NCI-H2081 (cell line): ENCODE data around the gene PWWP2A.
A peak's percentile ranks its signal among the peaks of the same experiment; 100 is the strongest.
"Not testable (repeated sequence)": the region's sequence is repeated elsewhere in the genome, so short reads cannot be mapped to it uniquely, and the experiment has no call there.

ENCODE experiments used
- DNase-seq, 2 experiments: peaks; one replicate each; lab custom pipeline; 2025; lab: John Stamatoyannopoulos, UW

The PWWP2A gene

GRCh38 chr5:160071916-160072315 is 47.3 kb downstream of the PWWP2A start:
- no peak for DNase-seq

- peak in 1 of 2 experiments; percentile 9 for DNase-seq
Measured at GRCh38 chr5:160071516-160071915, 47.7 kb downstream of the PWWP2A start.

DNA sequence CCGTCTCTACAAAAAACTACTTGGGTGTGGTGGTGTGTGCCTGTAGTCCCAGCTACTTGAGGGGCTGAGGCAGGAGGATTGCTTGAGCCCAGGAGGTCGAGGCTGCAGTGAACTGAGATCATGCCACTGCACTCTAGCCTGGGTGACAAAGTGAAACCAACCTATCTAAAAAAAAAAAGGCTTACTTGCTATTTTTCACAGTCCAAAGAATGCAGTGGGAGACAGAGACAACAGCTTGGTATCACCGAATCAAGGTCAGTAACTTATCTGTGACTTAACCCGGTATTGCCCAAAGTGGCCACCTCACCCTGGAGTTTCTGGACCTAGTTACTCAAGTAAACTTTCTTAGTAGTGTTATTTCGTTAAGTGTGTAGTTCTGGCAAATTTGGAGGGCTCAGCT is 50.1 kb downstream of the PWWP2A start:
- DNase-seq: not testable (repeated sequence)

DNA sequence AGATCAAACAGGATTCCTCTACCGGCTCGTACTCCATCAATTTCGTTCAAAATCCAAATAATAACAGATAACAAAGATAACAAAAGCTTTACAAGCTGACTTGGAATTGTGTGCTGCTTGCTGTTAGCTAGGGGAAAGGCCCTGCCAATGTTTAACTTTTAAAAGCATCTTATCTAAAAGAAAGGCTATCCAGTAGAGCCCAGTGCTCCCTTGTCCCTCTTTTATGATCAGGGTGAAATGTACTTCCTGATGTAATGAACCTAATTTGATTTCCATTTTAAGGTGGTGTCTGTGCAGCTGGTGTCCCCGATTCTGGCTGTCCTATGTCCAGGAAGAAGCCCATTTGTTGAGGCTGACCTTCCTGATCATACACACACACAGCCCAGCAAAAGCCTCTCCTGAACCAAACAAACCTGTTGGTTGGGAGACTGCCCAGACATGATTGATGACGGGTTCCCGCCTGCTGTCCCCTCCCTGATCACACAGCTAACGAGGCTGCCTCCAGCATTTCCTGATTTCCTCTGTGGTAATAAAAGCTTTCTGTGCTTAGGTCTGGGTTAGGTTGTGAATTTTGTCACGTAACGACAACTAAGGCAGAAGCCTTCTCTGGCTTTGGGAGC is 54.1 kb downstream of the PWWP2A start:
- DNase-seq: peak; percentile 37 to 79

DNA sequence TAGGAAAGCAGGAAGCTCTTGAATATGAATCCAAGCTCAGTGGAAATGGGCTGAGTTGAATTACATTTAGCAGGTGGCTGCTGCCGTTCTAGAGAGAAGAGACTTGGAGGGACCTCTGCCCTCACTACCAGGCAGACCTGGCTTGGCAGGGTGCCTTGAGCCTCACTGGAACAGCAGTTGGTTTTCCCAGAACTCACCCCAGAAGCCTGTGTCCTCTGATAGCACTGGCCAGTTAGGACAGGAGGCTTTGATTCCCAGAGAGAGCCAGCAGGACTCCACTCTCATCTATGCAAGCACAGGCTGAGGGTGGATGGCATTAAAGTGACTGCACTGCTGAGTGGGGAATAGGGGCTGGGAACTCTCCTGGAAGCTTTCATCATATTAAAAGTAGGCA is 54.8 kb downstream of the PWWP2A start:
- no peak for DNase-seq

- no peak for DNase-seq
Measured at GRCh38 chr5:160061770-160062169, 57.5 kb downstream of the PWWP2A start.

- no peak for DNase-seq
Measured at GRCh38 chr5:160060001-160060400, 59.2 kb downstream of the PWWP2A start.

- DNase-seq: no peak
Measured at GRCh38 chr5:160057256-160057655, 62.0 kb downstream of the PWWP2A start.

GRCh38 chr5:160054831-160055230 is 64.4 kb downstream of the PWWP2A start:
- no peak for DNase-seq

DNA sequence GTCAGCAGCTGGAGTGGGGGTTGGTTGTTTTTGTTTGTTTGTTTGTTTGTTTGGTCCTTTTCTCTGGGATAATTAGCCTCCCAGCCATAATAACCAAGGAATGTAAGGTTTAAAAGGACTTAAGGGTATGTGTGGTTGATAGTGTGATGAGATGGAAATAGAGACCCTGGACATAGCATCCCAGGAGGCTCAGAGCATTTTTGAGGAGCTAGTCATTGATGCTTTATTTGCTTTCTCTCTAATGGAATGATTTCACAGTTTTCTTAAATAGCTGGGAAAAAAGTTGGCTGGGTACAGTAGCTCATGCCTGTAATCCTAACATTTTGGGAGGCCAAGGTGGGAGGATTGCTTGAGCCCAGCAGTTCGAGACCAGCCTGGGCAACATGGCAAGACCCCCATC is 65.2 kb downstream of the PWWP2A start:
- no peak for DNase-seq

- DNase-seq: no peak
Measured at GRCh38 chr5:160049099-160049498, 70.2 kb downstream of the PWWP2A start.

DNA sequence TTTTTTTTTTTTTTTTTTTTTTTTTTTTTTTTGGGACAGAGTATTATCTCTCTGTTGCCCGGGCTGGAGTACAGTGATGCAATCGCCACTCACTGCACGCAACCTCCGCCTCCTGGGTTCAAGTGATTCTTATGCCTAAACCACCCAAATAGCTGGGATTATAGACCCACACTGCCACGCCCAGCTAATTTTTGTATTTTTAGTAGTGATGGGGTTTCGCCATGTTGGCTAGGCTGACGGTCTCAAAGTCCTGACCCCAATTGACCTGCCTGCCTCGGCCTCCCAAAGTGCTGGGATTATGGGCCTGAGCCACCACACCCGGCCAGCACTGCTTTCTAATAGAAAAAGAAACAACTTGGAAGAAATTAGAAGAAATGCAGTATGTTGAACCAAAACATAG is 71.1 kb downstream of the PWWP2A start:
- DNase-seq: no peak

DNA sequence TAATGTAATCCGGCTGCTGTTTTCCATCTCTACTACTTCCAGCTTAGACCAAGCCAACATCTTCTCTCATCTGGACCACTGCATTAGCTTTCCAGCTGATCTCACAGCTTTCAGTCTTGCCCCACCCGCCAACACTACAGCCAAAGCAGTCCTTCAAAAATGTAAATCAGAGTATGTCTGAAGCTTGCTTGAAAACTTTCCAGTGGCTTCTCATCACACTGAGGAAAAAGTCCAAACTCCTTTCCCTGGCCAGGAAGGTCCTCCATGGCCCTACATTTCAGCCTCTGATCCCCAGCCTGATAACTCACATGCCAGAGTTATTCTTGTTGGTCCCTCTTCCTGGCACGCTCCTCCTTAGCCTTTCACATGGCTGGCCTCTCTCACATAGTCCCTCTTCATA is 71.8 kb downstream of the PWWP2A start:
- no peak for DNase-seq

DNA sequence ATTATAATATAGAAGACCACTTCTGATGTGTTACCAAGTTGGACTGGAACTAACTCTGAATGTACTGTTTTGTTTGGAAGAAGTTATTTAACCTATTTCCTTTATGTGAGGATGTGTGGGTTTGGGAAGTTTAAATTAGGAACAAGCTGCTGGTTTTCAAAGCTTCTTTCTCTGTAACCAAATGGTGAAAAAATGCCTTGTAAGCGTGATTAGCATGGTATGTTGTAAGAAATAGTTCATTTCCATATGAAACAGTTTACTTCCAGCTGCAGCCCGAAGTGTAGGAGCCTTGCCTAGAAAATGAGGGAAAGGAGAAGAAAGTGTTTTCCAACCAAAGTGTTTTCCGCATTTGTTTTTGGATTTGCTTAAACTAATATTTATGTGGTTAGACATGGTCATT is 74.3 kb downstream of the PWWP2A start:
- no peak for DNase-seq

GRCh38 chr5:160044391-160044804 is 74.9 kb downstream of the PWWP2A start:
- no peak for DNase-seq

GRCh38 chr5:160042671-160043070 is 76.6 kb downstream of the PWWP2A start:
- no peak for DNase-seq
